CD4-positive, CD25-positive, alpha-beta regulatory T cell (primary cell): ENCODE measurements around the gene DUSP28. TPM values are rescaled to one million over a fixed set of nuclear protein-coding genes. Genes with fewer than 3 reads are reported as not detected.

Source experiments
- ATAC-seq, 2 donors: fragments of 150-1000 bp; cut with Tn5 transposase; one replicate each; pipeline ENCODE4 v1.10.0; 2021; ENCODE audit warnings: low read depth in 2 of 2, moderate number of reproducible peaks in 2 of 2, moderate library complexity in 1 of 2
- DNase-seq, 3 donors: peaks; one replicate each; pipeline versions ENCODE4 v3.0.0 to v3.0.0-alpha.2; 2012 to 2022; ENCODE audit warnings: mixed read lengths in 1 of 3
- H3K27ac ChIP-seq: one replicate; pipeline ENCODE4 v1.7.0; 2013; ENCODE audit warnings: mild to moderate bottlenecking, low read length; ENCODE audit not compliant: insufficient read depth, poor library complexity, severe bottlenecking
- H3K27me3 ChIP-seq: one replicate; pipeline ENCODE4 v1.7.0; 2013; ENCODE audit warnings: low read length; ENCODE audit not compliant: control insufficient read depth, insufficient read depth
- H3K36me3 ChIP-seq: one replicate; pipeline ENCODE4 v1.7.0; 2013; ENCODE audit warnings: mild to moderate bottlenecking, low read length, moderate library complexity; ENCODE audit not compliant: control insufficient read depth, insufficient read depth
- H3K4me1 ChIP-seq: 2 replicates; pipeline ENCODE4 v1.7.0; 2013; ENCODE audit warnings: mild to moderate bottlenecking, low read length; ENCODE audit not compliant: insufficient read depth, control insufficient read depth, poor library complexity, severe bottlenecking
- H3K4me3 ChIP-seq: one replicate; pipeline ENCODE4 v1.7.0; 2013; ENCODE audit warnings: low read depth, mild to moderate bottlenecking, low read length, moderate library complexity
- H3K9me3 ChIP-seq, 2 experiments: 1 replicate in 1 of 2; 2 replicates in 1 of 2; pipeline ENCODE4 v1.7.0; 2013; ENCODE audit warnings: low read length in 2 of 2, mild to moderate bottlenecking in 1 of 2, moderate library complexity in 1 of 2; ENCODE audit not compliant: control insufficient read depth in 2 of 2
- H3K27ac Mint-ChIP-seq, 3 donors: one replicate each; pipeline ENCODE4 v1.8.0; 2020 to 2022; ENCODE audit warnings: mild to moderate bottlenecking in 3 of 3, mixed read lengths in 3 of 3, moderate library complexity in 2 of 3
- H3K27me3 Mint-ChIP-seq: one replicate; pipeline ENCODE4 v1.8.0; 2022; ENCODE audit warnings: mild to moderate bottlenecking, mixed read lengths
- H3K36me3 Mint-ChIP-seq: one replicate; pipeline ENCODE4 v1.8.0; 2020; ENCODE audit warnings: mixed read lengths
- H3K4me1 Mint-ChIP-seq, 4 donors: one replicate each; pipeline ENCODE4 v1.8.0; 2020 to 2022; ENCODE audit warnings: mixed read lengths in 4 of 4, mild to moderate bottlenecking in 1 of 4
- H3K4me3 Mint-ChIP-seq, 4 donors: one replicate each; pipeline ENCODE4 v1.8.0; 2020 to 2022; ENCODE audit warnings: mild to moderate bottlenecking in 4 of 4, mixed read lengths in 4 of 4, moderate library complexity in 3 of 4
- H3K9me3 Mint-ChIP-seq, 7 donors: one replicate each; pipeline ENCODE4 v1.8.0; 2020 to 2022; ENCODE audit warnings: mixed read lengths in 7 of 7, mild to moderate bottlenecking in 3 of 7, moderate library complexity in 2 of 7
- polyA plus RNA-seq, 4 donors: library from polyadenylated mRNA; unstranded; fragments of 300-500 nt; fragmentation: Illumina TruSeq; gene quantifications; one replicate each; pipeline ENCODE4 v1.2.3, GENCODE V29; 2021
- total RNA-seq: library from RNA; stranded (reverse); gene quantifications from one replicate; pipeline ENCODE4 v1.2.3, GENCODE V29; 2022

DUSP28 gene
- total and polyA plus RNA-seq, 5 donors from 2014 or later: 8.3 to 27.2 (median 17.4) TPM

DNA sequence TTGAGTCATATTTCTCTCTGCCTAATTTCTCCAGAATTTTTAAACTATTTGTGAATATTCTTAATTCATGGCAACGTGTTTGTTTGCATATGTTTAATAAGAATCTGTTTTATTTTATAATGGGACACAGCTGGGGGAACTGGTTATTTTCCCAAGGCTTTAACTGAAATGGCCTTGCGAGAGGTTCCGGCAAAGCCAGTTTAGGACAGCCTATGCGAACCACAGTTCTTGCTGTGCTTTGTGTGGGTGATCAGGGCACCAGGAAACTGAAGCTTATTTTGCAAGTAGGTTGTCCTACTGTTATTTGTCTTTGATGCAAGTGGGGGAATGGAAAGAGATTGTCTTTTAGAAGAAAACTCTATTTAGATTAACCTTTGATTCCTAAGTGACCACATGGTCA, 8.9 kb upstream of the DUSP28 start:
- ATAC-seq (no peak), DNase-seq (no peak)
- Mint-ChIP-seq H3K9me3 (peaks cover 0 to 3% (median 2%) of the 10 kb centered on the region in 7 donors), H3K4me1 (peaks cover 5 to 10% (median 9%) of the 10 kb centered on the region in 4 donors), H3K36me3 (peaks cover 18% of the 10 kb centered on the region), H3K4me3 (no peak overlapping the region), H3K27me3 (no peaks in the 10 kb centered on the region), H3K27ac (no peak overlapping the region)
- Histone ChIP-seq H3K36me3 (peaks cover 30% of the 10 kb centered on the region), H3K27ac (no peak overlapping the region), H3K27me3 (no peaks in the 10 kb centered on the region), H3K9me3 (no peaks in the 10 kb centered on the region), H3K4me3 (no peak overlapping the region), H3K4me1 (peaks cover under 1% of the 10 kb centered on the region)

DNA sequence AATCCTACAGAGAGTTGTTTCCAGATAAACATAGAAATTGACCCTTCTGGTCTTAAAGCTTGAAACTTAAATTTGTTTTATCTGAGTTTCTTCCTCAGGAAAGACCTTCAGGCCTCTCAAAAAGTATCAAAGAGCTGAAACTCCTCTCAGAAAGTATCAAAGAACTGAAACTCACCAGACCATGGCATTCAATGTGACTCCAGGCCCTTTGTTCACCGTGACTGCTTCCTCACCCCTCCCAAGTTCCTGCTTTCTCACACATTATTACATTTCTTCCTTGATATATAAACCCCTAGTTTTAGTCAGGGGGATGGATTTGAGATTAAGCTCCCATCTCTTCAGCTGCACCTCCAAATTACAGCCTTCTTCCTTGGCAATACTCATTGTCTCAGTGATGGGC, 8.3 kb upstream of the DUSP28 start:
- ATAC-seq (no peak), DNase-seq (no peak)
- Histone ChIP-seq H3K27me3 (no peaks in the 10 kb centered on the region), H3K4me3 (no peak overlapping the region), H3K27ac (no peak overlapping the region), H3K36me3 (peaks cover 30% of the 10 kb centered on the region), H3K4me1 (peaks cover 5% of the 10 kb centered on the region), H3K9me3 (no peaks in the 10 kb centered on the region)
- Mint-ChIP-seq H3K4me1 (peaks cover 11 to 15% (median 14%) of the 10 kb centered on the region in 4 donors), H3K9me3 (peaks cover 0 to 3% (median 2%) of the 10 kb centered on the region in 7 donors), H3K36me3 (peaks cover 22% of the 10 kb centered on the region), H3K4me3 (no peak overlapping the region), H3K27me3 (no peaks in the 10 kb centered on the region), H3K27ac (no peak overlapping the region)

DNA sequence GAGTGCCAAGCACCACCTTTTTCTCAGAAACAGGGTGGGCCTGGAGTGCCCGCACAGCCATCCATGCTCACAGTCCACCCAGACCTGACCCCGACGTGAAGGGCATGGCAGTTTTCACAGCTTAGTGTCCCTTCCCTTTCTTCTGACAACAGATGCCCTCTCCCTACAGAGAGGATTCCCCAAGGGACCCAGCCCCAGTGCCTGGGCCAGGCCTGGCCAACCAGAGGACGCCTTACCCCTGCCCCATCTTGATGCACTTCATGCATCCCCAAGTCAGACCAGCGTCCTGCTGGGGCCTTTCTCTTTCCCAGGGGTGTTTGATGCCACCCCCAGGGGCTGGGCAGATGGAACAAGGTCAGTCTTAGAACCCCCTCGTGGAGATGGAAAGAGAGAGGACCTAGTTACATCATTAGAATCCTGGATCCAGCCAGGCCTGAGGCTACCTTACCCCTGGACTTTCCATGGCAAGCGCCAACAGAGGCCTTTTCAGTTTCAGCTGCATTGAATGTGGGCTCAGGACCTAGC, 6.1 kb upstream of the DUSP28 start:
- Mint-ChIP-seq H3K36me3 (peaks cover 22% of the 10 kb centered on the region), H3K4me1 (peaks cover 17 to 25% (median 21%) of the 10 kb centered on the region in 4 donors)
- DNase-seq: no peak

DNA sequence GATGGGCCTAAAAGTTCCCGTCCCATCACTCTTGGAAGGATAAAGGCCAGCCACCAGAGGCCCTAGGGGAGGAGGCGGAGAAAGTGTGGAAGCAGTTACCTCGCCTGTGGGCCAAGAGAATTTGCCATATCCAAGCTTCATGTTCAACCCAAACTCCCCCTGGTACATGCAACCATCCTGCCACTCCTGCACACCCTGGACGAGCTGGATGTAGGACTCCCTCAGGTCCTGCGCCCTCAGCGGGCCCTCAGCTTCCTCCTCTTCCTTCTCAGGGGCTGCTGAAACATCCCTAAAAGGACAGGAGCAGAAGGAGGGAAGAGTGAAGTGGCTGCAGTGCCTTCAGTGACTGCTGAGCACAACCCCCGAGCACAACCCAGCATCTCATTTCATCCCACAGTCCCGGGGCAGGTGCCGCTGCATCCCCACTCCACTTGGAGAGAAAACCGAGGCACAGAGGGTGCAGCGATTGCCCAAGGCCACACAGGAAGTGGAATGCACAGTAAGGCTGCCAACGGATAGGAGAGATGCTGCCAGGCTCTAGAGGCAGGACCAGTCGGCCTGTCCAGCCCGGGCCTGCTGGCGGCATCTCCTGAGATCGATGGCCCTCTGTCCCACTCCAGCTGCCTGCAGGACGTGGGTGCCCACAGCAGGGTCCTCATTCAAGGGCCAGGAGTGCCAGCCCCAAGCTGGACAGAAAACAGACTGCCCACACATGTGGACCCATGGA, 5.2 kb upstream of the DUSP28 start:
- Histone ChIP-seq H3K36me3 (peaks cover 30% of the 10 kb centered on the region), H3K4me3 (no peak overlapping the region), H3K27ac (no peak overlapping the region), H3K9me3 (no peaks in the 10 kb centered on the region), H3K27me3 (no peaks in the 10 kb centered on the region), H3K4me1 (peaks cover 37% of the 10 kb centered on the region)
- Mint-ChIP-seq H3K27ac (peak overlapping the region in 1 of 3 donors; percentile 45), H3K36me3 (peaks cover 22% of the 10 kb centered on the region), H3K9me3 (peaks cover 0 to 2% (median 2%) of the 10 kb centered on the region in 7 donors), H3K27me3 (no peaks in the 10 kb centered on the region), H3K4me1 (peaks cover 23 to 34% (median 30%) of the 10 kb centered on the region in 4 donors), H3K4me3 (no peak overlapping the region)
- no peak for DNase-seq
- no peak for ATAC-seq

More for the DNA sequence above, 6.1 kb upstream of the DUSP28 start:
- ATAC-seq: no peak
- no peak overlapping the region for H3K27ac ChIP-seq
- no peaks in the 10 kb centered on the region for H3K9me3 ChIP-seq
- Mint-ChIP-seq H3K27ac (no peak overlapping the region), H3K4me3 (no peak overlapping the region), H3K9me3 (peaks cover 0 to 2% (median 2%) of the 10 kb centered on the region in 7 donors), H3K27me3 (no peaks in the 10 kb centered on the region)
- peaks cover 27% of the 10 kb centered on the region for H3K4me1 ChIP-seq
- H3K36me3 ChIP-seq: peaks cover 30% of the 10 kb centered on the region
- no peaks in the 10 kb centered on the region for H3K27me3 ChIP-seq
- no peak overlapping the region for H3K4me3 ChIP-seq

DNA sequence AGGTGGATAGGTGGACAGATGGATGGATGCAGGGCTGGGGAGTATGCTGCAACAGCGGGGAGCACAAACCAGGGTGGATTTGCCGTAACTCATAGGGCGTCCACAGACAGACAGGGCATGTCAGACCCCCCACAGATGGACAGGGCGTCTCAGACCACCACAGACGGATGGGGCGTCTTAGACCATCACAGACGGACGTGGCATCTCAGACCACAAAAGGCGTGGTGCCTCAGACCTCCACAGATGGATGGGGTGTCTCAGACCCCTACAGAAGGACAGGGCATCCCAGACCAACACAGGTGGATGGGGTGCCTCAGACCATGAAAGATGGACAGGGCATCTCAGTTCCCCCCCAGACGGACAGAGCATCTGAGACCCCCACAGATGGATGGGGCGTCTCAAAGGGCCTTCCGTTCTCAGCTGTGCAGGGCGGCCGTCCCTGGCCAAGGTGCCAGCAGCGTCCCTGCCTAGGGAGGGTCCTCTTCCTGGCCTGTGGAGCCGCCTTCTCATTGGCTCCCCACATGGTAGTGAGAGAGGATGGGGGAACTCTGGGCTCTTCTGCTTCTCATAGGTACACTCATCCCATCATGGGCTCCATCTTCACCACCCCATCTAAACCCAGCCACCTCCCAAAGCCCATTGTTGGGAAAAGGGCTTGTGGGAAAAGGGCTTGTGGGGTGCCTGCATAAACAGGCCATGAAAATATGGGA, 4.5 kb upstream of the DUSP28 start:
- ATAC-seq (no peak), DNase-seq (no peak)
- H3K27ac ChIP-seq: no peak overlapping the region
- H3K4me3 ChIP-seq: no peak overlapping the region
- H3K4me3 Mint-ChIP-seq: no peak overlapping the region
- peaks cover 25 to 36% (median 32%) of the 10 kb centered on the region in 4 donors for H3K4me1 Mint-ChIP-seq
- peaks cover 39% of the 10 kb centered on the region for H3K4me1 ChIP-seq
- no peaks in the 10 kb centered on the region for H3K9me3 ChIP-seq
- H3K36me3 ChIP-seq: peaks cover 28% of the 10 kb centered on the region
- peaks cover 21% of the 10 kb centered on the region for H3K36me3 Mint-ChIP-seq
- no peaks in the 10 kb centered on the region for H3K27me3 Mint-ChIP-seq
- no peak overlapping the region for H3K27ac Mint-ChIP-seq
- no peaks in the 10 kb centered on the region for H3K27me3 ChIP-seq
- H3K9me3 Mint-ChIP-seq: peaks cover 0 to 2% (median 1%) of the 10 kb centered on the region in 7 donors

DNA sequence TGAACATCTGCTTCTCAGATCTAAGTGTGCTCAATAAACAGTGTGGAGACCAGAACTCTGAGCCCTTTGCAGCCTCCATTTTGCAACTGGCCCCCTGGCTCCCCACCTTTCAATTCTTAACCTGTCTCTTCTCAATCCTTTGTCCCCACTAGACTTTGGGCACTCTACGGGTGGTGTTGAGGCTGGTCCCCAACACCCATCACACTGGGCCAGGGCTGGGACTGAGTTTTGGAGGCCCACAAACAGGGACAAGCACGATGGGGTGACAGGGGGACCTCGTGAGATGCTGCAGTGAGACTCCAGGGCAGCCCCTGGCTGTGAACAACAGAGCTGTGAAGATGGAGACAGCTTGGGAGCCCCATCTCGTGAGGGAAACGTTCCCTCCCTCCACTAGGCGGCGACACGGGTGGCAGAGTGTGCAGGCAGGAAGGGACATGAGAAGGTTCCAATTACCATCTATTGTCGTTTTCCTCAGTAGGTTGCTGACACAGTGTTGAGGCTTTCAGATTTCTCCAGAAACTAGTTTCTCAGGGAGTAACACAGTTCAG, 3.5 kb upstream of the DUSP28 start:
- ATAC-seq (no peak), DNase-seq (peak; percentile 55 to 83 (median 67))
- Mint-ChIP-seq H3K27ac (peak overlapping the region; percentile 79 to 84 (median 83)), H3K4me1 (peaks cover 31 to 43% (median 36%) of the 10 kb centered on the region in 4 donors), H3K9me3 (peaks cover 0 to 2% (median 0%) of the 10 kb centered on the region in 7 donors), H3K4me3 (peak overlapping the region; percentile 62 to 83 (median 74)), H3K27me3 (peaks cover 4% of the 10 kb centered on the region), H3K36me3 (peaks cover 13% of the 10 kb centered on the region)
- Histone ChIP-seq H3K27ac (no peak overlapping the region), H3K27me3 (no peaks in the 10 kb centered on the region), H3K9me3 (no peaks in the 10 kb centered on the region), H3K4me3 (no peak overlapping the region), H3K36me3 (peaks cover 20% of the 10 kb centered on the region), H3K4me1 (peaks cover 45% of the 10 kb centered on the region)

DNA sequence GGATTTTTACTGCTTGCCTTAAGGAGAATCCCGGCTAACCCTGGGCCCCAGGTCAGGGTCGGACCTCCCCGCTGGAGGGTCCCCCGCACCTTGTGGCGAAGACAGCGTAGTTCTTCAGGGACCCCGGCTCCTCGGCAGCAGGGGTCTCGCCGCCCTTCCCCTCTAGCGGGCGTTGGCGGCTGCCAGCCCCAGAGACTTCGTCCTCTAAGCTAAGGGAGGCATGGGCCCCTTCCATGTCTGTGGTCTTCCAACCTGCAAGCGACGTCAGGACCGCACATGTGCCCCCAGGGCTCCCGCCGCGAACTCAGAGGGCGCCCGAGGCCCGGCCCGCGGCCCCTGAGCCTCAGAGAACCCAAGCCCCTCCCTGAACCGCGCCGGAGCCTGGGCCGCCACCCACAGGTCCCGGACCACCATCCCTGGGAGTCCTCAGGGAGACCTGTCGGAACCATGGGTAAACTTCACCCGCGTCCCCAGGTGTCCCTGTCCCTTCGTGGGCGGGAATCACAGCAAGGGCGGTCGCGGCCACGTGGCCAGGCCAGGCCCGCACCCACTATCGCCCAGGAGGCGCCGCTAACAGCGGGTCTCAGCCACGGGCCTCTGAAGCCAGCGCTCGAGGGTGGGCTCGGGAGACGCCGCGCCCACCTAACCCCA, 2.9 kb upstream of the DUSP28 start:
- Histone ChIP-seq H3K9me3 (no peaks in the 10 kb centered on the region), H3K27ac (no peak overlapping the region), H3K4me3 (no peak overlapping the region), H3K36me3 (peaks cover 15% of the 10 kb centered on the region), H3K4me1 (peaks cover 51% of the 10 kb centered on the region), H3K27me3 (no peaks in the 10 kb centered on the region)
- Mint-ChIP-seq H3K9me3 (no peaks in the 10 kb centered on the region), H3K36me3 (peaks cover 8% of the 10 kb centered on the region), H3K27ac (peak overlapping the region in 1 of 3 donors; percentile 84), H3K4me3 (peak overlapping the region; percentile 62 to 98 (median 74)), H3K4me1 (peaks cover 28 to 49% (median 39%) of the 10 kb centered on the region in 4 donors), H3K27me3 (peaks cover 4% of the 10 kb centered on the region)
- DNase-seq: no peak
- ATAC-seq: no peak
